Lower lobe of right lung (tissue), 2 donors: ENCODE results near the gene CFAP410. TPM values are rescaled to one million over a fixed set of nuclear protein-coding genes. Genes with fewer than 3 reads are reported as not detected.

Experiments
- ATAC-seq, 2 donors: fragments of 200-7000 bp; cut with Tn5 transposase; one replicate each; pipeline ENCODE4 v1.9.1; 2020 to 2022; ENCODE audit warnings: mild to moderate bottlenecking in 2 of 2, moderate library complexity in 2 of 2
- DNase-seq: peaks from one replicate; pipeline ENCODE4 v3.0.0-alpha.2; 2020
- H3K27ac ChIP-seq: fragments of 200-600 bp; one replicate; pipeline ENCODE4 v1.8.0; 2022
- H3K27me3 ChIP-seq: fragments of 200-600 bp; one replicate; pipeline ENCODE4 v1.8.0; 2022; ENCODE audit warnings: low read depth
- H3K36me3 ChIP-seq: fragments of 200-600 bp; one replicate; pipeline ENCODE4 v1.8.0; 2022; ENCODE audit warnings: mild to moderate bottlenecking
- H3K4me1 ChIP-seq: fragments of 200-600 bp; one replicate; pipeline ENCODE4 v1.8.0; 2022
- H3K4me3 ChIP-seq: fragments of 200-600 bp; one replicate; pipeline ENCODE4 v1.8.0; 2022; ENCODE audit warnings: mild to moderate bottlenecking
- H3K9me3 ChIP-seq: fragments of 200-600 bp; one replicate; pipeline ENCODE4 v1.8.0; 2022
- intact Hi-C: fragments of 100-400 bp; cut with DNase I; formaldehyde crosslinking; loops from one replicate; pipeline ENCODE4 v1.11.0; 2022
- total RNA-seq: library from RNA; stranded (reverse); fragmentation: NEBNext Ultra II Directional; extraction: Animal tissue kit (Norgen Biotek cat#: 25700); gene quantifications from one replicate; pipeline ENCODE4 v1.2.1, GENCODE V29; 2021
- TF ChIP-seq, protein P1 (sequence below): fragments of 200-600 bp; IDR thresholded peaks from one replicate; pipeline ENCODE4 v1.8.0; 2022; ENCODE audit warnings: antibody characterized with exemption, mild to moderate bottlenecking
- donor health status: DM: no; HTN: yes; CAD: no; lungs with severe emphysema.

The CFAP410 gene
- total RNA-seq, 1 donor from 2014 or later = 20.3 TPM

DNA sequence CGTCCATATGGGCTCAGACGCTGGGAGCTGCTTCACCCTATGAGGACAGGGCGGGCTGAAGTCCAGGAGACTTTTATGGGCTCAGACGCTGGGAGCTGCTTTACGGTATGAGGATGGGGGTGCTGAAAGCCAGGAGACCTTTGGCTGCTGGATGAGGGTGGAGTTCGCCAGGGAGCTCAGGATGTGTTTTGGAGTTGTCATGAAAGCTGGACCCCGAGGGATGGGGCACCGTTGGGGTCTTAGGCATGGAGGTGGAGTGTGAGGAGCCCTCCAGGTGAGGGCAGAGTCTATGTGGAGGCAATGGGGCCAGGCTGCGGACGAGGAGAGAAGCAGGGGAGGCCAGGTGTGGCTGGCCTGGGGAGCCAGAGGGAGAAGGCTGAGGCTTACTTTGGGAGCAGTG, 41.7 kb upstream of the CFAP410 start:
- TF ChIP-seq, protein P1, sequence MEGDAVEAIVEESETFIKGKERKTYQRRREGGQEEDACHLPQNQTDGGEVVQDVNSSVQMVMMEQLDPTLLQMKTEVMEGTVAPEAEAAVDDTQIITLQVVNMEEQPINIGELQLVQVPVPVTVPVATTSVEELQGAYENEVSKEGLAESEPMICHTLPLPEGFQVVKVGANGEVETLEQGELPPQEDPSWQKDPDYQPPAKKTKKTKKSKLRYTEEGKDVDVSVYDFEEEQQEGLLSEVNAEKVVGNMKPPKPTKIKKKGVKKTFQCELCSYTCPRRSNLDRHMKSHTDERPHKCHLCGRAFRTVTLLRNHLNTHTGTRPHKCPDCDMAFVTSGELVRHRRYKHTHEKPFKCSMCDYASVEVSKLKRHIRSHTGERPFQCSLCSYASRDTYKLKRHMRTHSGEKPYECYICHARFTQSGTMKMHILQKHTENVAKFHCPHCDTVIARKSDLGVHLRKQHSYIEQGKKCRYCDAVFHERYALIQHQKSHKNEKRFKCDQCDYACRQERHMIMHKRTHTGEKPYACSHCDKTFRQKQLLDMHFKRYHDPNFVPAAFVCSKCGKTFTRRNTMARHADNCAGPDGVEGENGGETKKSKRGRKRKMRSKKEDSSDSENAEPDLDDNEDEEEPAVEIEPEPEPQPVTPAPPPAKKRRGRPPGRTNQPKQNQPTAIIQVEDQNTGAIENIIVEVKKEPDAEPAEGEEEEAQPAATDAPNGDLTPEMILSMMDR = no peak
- H3K36me3 ChIP-seq = no peaks in the 10 kb centered on the region
- no peak for DNase-seq
- intact Hi-C loops = no loop called here
- ATAC-seq = no peak
- H3K9me3 ChIP-seq = peaks cover 23% of the 10 kb centered on the region
- H3K4me3 ChIP-seq = no peak overlapping the region
- no peak overlapping the region for H3K27ac ChIP-seq
- H3K4me1 ChIP-seq = peaks cover under 1% of the 10 kb centered on the region
- H3K27me3 ChIP-seq = no peaks in the 10 kb centered on the region

DNA sequence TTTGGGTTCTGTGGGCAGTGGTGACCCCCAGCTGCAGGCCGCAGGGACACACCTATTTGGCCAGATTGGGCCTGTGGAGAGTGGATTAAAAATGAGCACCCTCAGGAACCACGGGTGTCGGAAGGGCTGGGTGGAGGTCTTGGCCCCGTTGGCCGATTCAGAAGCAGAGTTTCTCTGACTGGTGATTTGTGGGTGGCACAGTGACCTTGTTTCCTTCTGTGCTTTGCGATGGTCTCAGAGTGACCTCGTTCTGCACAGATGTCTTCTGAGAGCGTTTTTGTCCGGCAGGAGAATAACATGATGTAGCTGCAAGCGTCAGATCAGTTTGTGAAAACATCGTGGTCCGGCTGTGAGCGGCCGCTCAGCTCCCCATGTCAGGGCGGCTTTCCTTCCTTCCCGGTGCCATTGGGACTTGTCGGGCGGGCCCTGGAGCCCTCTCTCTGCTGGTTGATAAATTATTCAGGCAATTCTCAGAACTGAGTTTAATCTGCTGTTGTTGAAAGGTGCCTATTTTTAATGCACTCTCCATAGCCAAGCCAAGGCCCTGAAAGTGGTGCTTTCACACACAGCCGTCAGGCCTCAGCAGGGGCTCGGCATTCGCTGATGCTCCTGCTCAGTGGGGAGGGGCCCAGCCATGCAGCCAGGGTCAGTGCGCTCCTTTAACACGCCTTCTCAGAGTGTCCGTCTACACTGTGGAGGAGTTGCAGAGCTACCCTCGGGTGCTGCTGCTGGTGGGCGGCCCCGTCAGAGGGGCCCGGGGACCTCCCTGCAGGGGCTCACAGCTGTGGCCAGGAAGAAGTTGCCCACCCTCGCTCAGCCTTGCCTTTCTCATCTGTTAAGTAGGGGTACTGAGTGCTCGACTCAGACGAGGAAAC, 41.0 kb upstream of the CFAP410 start:
- Histone ChIP-seq H3K27ac (no peak overlapping the region), H3K4me1 (peaks cover 7% of the 10 kb centered on the region), H3K4me3 (no peak overlapping the region), H3K9me3 (peaks cover 17% of the 10 kb centered on the region), H3K27me3 (no peaks in the 10 kb centered on the region), H3K36me3 (no peaks in the 10 kb centered on the region)
- TF ChIP-seq, protein P1 = no peak
- no peak for DNase-seq
- ATAC-seq = no peak
- intact Hi-C loops = no loop called here

DNA sequence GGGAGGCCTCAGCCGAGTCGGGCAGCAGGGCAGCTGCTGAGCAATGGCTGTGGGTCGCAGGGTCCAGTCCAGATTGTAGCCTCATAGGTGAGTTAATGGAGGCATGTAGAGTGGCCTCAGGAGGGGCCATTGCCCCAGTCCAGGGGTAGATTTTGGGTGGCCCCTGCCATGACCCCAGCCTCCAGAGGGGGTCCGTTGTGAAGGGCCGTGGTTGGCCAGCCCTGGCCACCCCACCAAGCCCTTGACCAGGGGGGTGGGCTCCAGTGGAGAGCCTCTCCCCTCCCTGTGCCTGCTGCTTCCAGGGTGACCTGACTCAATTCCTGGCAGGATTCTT, 40.3 kb upstream of the CFAP410 start:
- ATAC-seq = no peak
- Histone ChIP-seq H3K4me3 (no peak overlapping the region), H3K9me3 (peaks cover 9% of the 10 kb centered on the region), H3K27ac (no peak overlapping the region), H3K4me1 (peaks cover 14% of the 10 kb centered on the region), H3K27me3 (no peaks in the 10 kb centered on the region), H3K36me3 (no peaks in the 10 kb centered on the region)
- TF ChIP-seq, protein P1 = no peak
- no peak for DNase-seq
- intact Hi-C loops = no loop called here

DNA sequence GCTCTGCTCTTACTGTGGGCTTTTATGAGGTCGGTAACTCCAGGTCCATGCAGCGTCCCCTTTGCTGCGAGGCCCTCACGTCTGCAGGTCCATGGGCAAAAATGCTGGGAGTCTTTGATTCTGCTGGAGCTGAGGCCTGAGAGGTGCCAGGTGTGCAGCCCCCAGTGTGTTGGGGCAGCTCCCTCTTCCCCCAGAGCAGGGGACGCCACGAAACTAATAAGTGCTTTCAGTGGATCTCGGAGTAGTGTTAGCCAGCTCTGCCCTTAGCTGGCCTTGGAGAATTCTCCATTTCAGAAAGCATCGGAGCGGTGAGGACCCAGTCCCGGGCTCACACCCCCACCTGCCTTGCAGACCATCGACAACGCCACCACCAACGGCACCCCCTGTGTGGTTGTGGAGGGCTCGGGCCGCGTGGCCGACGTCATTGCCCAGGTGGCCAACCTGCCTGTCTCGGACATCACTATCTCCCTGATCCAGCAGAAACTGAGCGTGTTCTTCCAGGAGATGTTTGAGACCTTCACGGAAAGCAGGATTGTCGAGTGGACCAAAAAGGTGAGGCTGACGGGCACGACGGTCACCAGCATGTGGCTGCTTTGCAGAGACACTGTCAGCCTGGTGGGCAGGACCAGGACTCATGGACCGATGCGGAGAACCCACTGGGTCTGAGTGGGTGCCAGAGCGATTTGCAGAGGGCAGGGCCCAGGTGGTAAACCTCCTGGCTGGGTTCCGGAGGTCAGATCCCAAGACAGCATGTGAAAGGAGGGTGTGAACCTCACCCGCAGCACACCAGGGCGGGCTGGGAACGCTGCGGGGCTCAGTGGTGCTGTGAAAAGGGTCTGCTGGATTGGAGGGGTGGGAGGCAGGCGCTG, 39.7 kb upstream of the CFAP410 start:
- TF ChIP-seq, protein P1 = no peak
- Histone ChIP-seq H3K4me3 (no peak overlapping the region), H3K9me3 (peaks cover 5% of the 10 kb centered on the region), H3K27me3 (no peaks in the 10 kb centered on the region), H3K4me1 (peaks cover 14% of the 10 kb centered on the region), H3K36me3 (no peaks in the 10 kb centered on the region), H3K27ac (no peak overlapping the region)
- DNase-seq (no peak), ATAC-seq (no peak)
- intact Hi-C loops = no loop called here

DNA sequence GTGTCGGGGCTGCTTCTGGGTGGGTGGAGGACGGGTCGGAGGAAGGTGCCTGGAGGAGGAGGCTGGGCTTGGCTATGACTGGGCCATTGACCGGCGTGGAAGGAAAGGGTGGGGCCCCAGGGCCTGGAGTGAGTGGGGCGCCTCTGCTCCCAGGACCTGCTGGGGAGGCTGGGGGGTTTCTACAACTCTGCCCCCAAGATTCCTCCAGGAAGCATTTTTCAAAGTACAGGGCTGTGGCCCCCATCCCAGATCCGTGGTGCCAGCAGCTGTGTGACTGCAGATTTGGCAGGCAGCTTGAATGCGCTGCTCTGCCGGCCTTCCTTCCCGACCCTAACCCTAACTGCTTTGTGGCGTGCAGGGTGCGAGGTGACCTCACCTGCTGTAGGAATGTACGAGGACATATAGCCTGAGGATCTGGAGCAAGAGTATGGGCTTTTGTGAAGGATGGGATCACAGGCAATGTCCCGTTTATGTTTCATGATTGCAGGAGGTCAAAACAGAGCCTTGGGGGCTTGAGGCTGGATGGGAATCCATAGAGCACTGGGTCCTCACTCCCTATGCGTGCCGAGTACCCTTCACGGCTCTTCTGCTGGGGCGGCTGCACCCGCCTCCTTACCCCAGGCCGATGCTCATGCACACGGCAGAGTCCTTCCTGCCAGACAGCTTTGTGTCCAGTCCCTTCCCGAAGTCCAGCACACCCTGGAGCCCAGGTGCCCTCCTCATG, 38.9 kb upstream of the CFAP410 start:
- no peak overlapping the region for H3K4me3 ChIP-seq
- ATAC-seq (peak in 1 of 2 donors; percentile 9), DNase-seq (no peak)
- H3K4me1 ChIP-seq = peaks cover 14% of the 10 kb centered on the region
- H3K36me3 ChIP-seq = no peaks in the 10 kb centered on the region
- no peak overlapping the region for H3K27ac ChIP-seq
- no peaks in the 10 kb centered on the region for H3K27me3 ChIP-seq
- TF ChIP-seq, protein P1 = no peak
- intact Hi-C loops = no loop called here
- H3K9me3 ChIP-seq = peaks cover 1% of the 10 kb centered on the region
